Measurements from ENCODE around the gene LMX1B.

Gene LMX1B

DNA sequence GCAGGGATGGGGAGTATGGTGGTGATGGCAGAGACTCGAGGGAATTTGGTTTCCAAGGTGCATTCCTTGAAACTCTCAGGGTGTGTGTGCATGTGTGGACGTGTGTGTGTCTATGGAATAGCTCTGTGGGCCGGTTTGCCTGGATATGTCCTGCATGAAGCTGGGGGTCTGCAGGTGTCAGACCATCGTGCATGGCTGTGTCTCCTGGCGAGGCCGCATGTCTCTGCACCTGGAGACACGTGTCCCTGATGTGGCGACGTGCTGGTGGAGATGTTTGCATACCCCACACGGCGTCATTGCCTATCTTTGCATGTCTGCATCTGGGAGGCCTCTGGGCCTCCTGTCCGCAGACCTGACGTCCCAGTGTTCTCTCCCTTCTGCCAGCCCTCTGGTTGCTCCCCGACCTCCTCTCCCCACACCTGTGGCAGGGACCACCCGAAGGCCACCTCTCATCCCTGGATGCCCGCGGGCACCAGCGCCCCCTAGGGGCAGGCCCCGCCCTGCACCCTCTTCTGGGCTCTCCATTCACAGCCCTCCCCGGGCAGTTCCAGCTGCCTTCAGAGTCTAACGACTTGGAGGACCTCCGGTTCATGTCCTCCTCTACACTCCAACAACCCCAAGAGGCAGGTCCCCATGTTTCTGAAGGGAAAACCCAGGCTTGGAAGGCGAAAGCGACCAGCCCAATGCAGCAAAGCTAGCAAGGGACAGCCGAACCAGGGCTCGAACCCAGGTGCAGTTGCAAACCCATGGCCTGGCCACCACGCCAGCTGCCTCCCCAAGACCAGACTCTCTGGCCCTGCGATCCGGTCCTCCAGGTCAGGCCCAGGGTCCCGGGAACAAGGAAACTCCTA is 88.6 kb downstream of the LMX1B start:
- ChIA-PET POLR2A (interaction anchor here (1.3 to 1.4 kb wide), 2 partner anchors 21 to 89 kb away, joined by 4 to 5 read pairs; partner anchors contain the start of gene LMX1B), CTCF (interaction anchor here (0.5 to 9.8 kb wide), 48 partner anchors 8 to 342 kb away, joined by 3 to 373 read pairs (median 5); partner anchors contain the start of gene LMX1B)
- Histone ChIP-seq H3K9me3 (ENCODE audit: control insufficient read depth, insufficient read depth, low read depth, low read length) (no peaks in the 10 kb centered on the region), H3K4me3 (ENCODE audit: low read depth, low read length) (no peak overlapping the region), H3K36me3 (ENCODE audit: control insufficient read depth in 2 of 2, insufficient read depth in 1 of 2, low read length in 2 of 2) (peaks cover 0 to 2% of the 10 kb centered on the region in 2 experiments; a peak in 1 of 3 replicates), H3K4me1 (ENCODE audit: control insufficient read depth, insufficient read depth, low read length) (no peaks in the 10 kb centered on the region), H3K27ac (ENCODE audit: extremely low read depth, low read depth, low read length) (no peak overlapping the region)
- TF ChIP-seq, protein P1, sequence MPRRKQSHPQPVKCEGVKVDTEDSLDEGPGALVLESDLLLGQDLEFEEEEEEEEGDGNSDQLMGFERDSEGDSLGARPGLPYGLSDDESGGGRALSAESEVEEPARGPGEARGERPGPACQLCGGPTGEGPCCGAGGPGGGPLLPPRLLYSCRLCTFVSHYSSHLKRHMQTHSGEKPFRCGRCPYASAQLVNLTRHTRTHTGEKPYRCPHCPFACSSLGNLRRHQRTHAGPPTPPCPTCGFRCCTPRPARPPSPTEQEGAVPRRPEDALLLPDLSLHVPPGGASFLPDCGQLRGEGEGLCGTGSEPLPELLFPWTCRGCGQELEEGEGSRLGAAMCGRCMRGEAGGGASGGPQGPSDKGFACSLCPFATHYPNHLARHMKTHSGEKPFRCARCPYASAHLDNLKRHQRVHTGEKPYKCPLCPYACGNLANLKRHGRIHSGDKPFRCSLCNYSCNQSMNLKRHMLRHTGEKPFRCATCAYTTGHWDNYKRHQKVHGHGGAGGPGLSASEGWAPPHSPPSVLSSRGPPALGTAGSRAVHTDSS (tag by site-specific recombination; IDR thresholded peaks at IDR 0.05) = no peak
- TF ChIP-seq ZNF202 (tag by site-specific recombination; IDR thresholded peaks at IDR 0.05; ENCODE audit: borderline replicate concordance) = no peak
- TF ChIP-seq ZNF292 (tag by site-specific recombination; IDR thresholded peaks at IDR 0.05; ENCODE audit: borderline replicate concordance, low read depth) = no peak
- TF ChIP-seq, protein P2, sequence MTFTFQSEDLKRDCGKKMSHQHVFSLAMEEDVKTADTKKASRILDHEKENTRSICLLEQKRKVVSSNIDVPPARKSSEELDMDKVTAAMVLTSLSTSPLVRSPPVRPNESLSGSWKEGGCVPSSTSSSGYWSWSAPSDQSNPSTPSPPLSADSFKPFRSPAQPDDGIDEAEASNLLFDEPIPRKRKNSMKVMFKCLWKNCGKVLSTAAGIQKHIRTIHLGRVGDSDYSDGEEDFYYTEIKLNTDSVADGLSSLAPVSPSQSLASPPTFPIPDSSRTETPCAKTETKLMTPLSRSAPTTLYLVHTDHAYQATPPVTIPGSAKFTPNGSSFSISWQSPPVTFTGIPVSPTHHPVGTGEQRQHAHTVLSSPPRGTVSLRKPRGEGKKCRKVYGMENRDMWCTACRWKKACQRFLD (tag by site-specific recombination; IDR thresholded peaks at IDR 0.05) = no peak
- TF ChIP-seq, protein P3, sequence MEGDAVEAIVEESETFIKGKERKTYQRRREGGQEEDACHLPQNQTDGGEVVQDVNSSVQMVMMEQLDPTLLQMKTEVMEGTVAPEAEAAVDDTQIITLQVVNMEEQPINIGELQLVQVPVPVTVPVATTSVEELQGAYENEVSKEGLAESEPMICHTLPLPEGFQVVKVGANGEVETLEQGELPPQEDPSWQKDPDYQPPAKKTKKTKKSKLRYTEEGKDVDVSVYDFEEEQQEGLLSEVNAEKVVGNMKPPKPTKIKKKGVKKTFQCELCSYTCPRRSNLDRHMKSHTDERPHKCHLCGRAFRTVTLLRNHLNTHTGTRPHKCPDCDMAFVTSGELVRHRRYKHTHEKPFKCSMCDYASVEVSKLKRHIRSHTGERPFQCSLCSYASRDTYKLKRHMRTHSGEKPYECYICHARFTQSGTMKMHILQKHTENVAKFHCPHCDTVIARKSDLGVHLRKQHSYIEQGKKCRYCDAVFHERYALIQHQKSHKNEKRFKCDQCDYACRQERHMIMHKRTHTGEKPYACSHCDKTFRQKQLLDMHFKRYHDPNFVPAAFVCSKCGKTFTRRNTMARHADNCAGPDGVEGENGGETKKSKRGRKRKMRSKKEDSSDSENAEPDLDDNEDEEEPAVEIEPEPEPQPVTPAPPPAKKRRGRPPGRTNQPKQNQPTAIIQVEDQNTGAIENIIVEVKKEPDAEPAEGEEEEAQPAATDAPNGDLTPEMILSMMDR (tag by site-specific recombination; IDR thresholded peaks at IDR 0.05) = peak; percentile 69
- TF ChIP-seq KLF16 (tag by site-specific recombination; IDR thresholded peaks at IDR 0.05) = no peak
- no peak for TF ChIP-seq ZNF112 (tag by site-specific recombination; IDR thresholded peaks at IDR 0.05)
- TF ChIP-seq, protein P4, sequence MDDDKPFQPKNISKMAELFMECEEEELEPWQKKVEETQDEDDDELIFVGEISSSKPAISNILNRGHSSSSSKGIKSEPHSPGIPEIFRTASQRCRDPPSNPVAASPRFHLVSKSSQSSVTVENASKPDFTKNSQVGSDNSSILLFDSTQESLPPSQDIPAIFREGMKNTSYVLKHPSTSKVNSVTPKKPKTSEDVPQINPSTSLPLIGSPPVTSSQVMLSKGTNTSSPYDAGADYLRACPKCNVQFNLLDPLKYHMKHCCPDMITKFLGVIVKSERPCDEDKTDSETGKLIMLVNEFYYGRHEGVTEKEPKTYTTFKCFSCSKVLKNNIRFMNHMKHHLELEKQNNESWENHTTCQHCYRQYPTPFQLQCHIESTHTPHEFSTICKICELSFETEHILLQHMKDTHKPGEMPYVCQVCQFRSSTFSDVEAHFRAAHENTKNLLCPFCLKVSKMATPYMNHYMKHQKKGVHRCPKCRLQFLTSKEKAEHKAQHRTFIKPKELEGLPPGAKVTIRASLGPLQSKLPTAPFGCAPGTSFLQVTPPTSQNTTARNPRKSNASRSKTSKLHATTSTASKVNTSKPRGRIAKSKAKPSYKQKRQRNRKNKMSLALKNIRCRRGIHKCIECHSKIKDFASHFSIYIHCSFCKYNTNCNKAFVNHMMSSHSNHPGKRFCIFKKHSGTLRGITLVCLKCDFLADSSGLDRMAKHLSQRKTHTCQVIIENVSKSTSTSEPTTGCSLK (tag by site-specific recombination; IDR thresholded peaks at IDR 0.05) = no peak
- TF ChIP-seq, protein P5, sequence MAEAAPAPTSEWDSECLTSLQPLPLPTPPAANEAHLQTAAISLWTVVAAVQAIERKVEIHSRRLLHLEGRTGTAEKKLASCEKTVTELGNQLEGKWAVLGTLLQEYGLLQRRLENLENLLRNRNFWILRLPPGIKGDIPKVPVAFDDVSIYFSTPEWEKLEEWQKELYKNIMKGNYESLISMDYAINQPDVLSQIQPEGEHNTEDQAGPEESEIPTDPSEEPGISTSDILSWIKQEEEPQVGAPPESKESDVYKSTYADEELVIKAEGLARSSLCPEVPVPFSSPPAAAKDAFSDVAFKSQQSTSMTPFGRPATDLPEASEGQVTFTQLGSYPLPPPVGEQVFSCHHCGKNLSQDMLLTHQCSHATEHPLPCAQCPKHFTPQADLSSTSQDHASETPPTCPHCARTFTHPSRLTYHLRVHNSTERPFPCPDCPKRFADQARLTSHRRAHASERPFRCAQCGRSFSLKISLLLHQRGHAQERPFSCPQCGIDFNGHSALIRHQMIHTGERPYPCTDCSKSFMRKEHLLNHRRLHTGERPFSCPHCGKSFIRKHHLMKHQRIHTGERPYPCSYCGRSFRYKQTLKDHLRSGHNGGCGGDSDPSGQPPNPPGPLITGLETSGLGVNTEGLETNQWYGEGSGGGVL (tag by site-specific recombination; IDR thresholded peaks at IDR 0.05) = no peak
- TF ChIP-seq ZNF660 (tag by site-specific recombination; IDR thresholded peaks at IDR 0.05) = no peak
- TF ChIP-seq, protein P6, sequence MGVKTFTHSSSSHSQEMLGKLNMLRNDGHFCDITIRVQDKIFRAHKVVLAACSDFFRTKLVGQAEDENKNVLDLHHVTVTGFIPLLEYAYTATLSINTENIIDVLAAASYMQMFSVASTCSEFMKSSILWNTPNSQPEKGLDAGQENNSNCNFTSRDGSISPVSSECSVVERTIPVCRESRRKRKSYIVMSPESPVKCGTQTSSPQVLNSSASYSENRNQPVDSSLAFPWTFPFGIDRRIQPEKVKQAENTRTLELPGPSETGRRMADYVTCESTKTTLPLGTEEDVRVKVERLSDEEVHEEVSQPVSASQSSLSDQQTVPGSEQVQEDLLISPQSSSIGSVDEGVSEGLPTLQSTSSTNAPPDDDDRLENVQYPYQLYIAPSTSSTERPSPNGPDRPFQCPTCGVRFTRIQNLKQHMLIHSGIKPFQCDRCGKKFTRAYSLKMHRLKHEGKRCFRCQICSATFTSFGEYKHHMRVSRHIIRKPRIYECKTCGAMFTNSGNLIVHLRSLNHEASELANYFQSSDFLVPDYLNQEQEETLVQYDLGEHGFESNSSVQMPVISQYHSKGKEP (tag by site-specific recombination; IDR thresholded peaks at IDR 0.05) = no peak
- TF ChIP-seq ZFP69B (tag by site-specific recombination; IDR thresholded peaks at IDR 0.05) = no peak
- TF ChIP-seq, protein P7, sequence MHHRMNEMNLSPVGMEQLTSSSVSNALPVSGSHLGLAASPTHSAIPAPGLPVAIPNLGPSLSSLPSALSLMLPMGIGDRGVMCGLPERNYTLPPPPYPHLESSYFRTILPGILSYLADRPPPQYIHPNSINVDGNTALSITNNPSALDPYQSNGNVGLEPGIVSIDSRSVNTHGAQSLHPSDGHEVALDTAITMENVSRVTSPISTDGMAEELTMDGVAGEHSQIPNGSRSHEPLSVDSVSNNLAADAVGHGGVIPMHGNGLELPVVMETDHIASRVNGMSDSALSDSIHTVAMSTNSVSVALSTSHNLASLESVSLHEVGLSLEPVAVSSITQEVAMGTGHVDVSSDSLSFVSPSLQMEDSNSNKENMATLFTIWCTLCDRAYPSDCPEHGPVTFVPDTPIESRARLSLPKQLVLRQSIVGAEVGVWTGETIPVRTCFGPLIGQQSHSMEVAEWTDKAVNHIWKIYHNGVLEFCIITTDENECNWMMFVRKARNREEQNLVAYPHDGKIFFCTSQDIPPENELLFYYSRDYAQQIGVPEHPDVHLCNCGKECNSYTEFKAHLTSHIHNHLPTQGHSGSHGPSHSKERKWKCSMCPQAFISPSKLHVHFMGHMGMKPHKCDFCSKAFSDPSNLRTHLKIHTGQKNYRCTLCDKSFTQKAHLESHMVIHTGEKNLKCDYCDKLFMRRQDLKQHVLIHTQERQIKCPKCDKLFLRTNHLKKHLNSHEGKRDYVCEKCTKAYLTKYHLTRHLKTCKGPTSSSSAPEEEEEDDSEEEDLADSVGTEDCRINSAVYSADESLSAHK (tag by site-specific recombination; IDR thresholded peaks at IDR 0.05) = peak; percentile 23; the same call in 1 of the 2 replicates
- no peak for TF ChIP-seq ZEB2 (tag by site-specific recombination; IDR thresholded peaks at IDR 0.05)
- TF ChIP-seq ZNF560 (tag by site-specific recombination; IDR thresholded peaks at IDR 0.05; ENCODE audit: borderline replicate concordance) = no peak
- 0 out of 2 replicates have a peak, but pooled peaks have one; percentile 11 for TF ChIP-seq ZBTB17 (tag by site-specific recombination; IDR thresholded peaks at IDR 0.05)
- TF ChIP-seq, protein P8, sequence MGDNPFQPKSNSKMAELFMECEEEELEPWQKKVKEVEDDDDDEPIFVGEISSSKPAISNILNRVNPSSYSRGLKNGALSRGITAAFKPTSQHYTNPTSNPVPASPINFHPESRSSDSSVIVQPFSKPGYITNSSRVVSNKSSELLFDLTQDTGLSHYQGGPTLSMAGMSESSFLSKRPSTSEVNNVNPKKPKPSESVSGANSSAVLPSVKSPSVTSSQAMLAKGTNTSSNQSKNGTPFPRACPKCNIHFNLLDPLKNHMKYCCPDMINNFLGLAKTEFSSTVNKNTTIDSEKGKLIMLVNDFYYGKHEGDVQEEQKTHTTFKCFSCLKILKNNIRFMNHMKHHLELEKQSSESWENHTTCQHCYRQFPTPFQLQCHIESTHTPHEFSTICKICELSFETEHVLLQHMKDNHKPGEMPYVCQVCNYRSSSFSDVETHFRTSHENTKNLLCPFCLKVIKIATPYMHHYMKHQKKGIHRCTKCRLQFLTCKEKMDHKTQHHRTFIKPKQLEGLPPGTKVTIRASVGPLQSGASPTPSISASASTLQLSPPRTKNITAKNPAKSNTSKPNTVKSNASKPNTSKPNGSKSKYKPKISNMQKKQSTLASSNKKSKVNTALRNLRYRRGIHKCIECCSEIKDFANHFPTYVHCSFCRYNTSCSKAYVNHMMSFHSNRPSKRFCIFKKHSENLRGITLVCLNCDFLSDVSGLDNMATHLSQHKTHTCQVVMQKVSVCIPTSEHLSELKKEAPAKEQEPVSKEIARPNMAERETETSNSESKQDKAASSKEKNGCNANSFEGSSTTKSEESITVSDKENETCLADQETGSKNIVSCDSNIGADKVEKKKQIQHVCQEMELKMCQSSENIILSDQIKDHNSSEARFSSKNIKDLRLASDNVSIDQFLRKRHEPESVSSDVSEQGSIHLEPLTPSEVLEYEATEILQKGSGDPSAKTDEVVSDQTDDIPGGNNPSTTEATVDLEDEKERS (tag by site-specific recombination; IDR thresholded peaks at IDR 0.05) = no peak

Data from HEK293 (cell line).